GM12874 (cell line): ENCODE measurements around the gene DCLK2.

Source experiments
- TF ChIP-seq, protein P1 (sequence below): IDR thresholded peaks from 2 replicates; pipeline ENCODE4 v1.5.1; 2011; ENCODE audit warnings: low read depth, mild to moderate bottlenecking, control low read depth, low read length, moderate library complexity; ENCODE audit not compliant: insufficient read depth

Gene DCLK2

DNA sequence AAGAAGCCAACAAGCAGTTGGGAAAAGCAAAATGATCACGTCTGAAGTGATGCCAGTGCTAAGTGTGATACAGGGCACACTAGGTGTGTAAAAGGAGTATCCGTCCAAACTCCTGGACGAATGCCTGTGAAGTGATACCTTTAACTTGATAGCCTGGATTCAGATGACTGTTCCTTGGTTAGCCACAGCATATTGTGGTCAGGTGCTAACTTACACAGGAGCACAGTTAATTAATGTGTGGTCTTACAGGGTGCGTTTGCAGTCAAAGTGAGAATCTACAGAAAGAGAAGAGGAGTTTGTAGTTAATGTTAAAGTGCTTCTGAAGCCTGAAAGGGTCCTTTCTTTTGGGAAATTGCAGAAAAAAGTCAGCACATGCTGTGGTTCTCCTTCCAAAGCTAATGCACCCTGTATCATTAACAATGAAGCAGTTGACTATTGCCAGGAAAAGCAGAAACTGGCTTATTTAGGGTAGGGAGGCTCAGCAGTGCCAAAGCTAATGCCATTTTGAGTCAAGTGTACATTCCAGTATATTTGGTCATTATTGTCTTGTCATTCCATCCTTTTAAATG is 61.1 kb downstream of the DCLK2 start:
- TF ChIP-seq, protein P1, sequence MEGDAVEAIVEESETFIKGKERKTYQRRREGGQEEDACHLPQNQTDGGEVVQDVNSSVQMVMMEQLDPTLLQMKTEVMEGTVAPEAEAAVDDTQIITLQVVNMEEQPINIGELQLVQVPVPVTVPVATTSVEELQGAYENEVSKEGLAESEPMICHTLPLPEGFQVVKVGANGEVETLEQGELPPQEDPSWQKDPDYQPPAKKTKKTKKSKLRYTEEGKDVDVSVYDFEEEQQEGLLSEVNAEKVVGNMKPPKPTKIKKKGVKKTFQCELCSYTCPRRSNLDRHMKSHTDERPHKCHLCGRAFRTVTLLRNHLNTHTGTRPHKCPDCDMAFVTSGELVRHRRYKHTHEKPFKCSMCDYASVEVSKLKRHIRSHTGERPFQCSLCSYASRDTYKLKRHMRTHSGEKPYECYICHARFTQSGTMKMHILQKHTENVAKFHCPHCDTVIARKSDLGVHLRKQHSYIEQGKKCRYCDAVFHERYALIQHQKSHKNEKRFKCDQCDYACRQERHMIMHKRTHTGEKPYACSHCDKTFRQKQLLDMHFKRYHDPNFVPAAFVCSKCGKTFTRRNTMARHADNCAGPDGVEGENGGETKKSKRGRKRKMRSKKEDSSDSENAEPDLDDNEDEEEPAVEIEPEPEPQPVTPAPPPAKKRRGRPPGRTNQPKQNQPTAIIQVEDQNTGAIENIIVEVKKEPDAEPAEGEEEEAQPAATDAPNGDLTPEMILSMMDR = no peak

DNA sequence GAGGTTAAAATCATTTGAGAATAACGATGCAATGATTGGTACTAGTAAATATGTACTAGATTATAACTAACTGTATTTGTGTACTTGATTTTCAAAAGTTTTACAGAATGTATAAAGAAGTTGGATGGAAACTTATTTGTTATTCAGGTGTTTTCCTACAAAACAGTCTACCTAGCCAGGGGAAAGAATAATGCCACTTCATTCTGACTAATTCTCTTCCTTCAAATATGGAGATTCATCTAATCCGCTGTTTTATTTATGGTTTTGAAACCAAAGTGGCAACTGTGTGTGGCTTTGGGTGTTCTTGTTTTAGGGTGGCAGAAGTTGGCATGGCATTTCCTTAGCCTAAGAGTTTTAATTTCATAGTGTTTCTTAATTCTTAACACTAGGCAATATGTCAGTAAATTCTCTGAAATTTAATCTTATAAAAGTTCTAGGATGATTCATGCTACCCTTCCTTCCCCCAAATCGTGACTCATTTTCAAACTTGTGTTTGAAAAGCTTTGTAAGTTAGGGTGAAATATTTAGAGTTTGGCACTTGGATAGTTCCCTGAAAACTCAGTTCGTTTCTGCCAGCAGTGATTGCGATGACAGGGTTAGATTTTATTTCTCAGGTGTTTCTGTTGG is 62.6 kb downstream of the DCLK2 start:
- TF ChIP-seq, protein P1 = no peak

GRCh38 chr4:150141756-150142155 is 63.5 kb downstream of the DCLK2 start:
- TF ChIP-seq, protein P1 = no peak

DNA sequence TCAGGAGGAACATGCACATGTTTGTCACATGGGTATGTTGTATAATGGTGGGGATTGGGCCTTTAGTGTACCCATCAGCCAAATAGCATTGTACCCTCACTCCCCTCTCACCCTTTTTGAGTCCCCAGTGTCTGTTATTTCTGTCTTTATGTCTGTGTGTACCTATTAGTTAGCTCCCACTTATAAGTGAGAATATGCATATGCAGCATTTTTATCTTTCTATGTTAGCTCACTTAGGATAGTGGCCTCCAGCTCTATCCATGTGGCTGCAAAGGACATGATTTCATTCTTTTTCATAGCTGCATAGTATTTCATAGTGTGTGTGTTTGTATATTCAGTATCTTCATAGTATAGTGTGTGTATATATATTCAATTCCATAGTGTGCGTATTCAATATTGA is 64.6 kb downstream of the DCLK2 start:
- TF ChIP-seq, protein P1 = no peak

GRCh38 chr4:150145090-150145945 is 67.1 kb downstream of the DCLK2 start:
- TF ChIP-seq, protein P1 = no peak

DNA sequence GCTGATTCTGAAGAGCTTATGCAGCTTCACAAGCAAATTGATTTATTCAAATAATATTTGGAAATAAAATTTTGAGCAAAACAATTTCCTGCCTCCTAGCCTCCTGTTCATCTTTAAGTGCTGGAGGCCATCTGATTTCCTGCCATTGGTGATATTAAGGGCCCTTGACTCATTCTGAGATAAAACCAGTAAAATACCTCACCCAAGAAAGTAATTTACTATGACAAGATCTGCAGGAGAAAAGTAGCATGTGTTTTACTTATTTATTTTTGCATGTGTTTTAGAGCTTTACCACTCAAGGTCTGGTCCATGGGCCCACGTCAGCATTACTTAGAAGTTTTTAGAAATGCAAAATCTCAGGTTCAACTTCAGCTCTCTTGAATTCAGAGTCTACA is 67.7 kb downstream of the DCLK2 start:
- TF ChIP-seq, protein P1 = no peak

DNA sequence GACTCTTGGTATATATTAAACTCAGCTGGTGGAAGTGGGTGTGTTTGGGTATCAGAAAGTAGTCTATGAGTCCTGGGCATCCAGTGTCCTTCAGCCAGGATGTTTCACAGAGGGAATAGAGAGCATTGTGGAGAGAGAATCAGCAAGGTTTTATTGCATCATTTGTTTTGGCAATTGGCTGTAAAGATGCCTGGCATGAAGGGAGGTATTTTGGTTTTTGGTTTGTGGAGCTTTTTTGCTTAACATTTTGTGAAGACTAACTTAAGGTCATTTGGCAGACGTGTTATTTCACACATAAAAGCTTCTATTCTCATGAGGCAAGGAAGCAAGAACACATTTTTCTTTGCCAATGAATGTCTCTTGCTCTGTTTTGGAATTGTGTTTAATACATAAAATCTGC is 71.1 kb downstream of the DCLK2 start:
- TF ChIP-seq, protein P1 = no peak
